BLaER1 treated with 17β-estradiol and CSF1 and Interleukin-3, amounts not matched to agents 10 nM and 100 nM (cell line): ENCODE results near the gene HEXA.
"Not testable (repeated sequence)": the region's sequence is repeated elsewhere in the genome, so short reads cannot be mapped to it uniquely, and the experiment has no call there.

Experiments used
- H3K27ac ChIP-seq, 11 experiments: shearing (Covaris generic); formaldehyde crosslinking; 2 replicates each; pipeline ENCODE4 v1.8.1; 2022
- H3K27me3 ChIP-seq, 11 experiments: shearing (Covaris generic); formaldehyde crosslinking; 2 replicates each; pipeline ENCODE4 v1.8.1; 2022
- H3K36me3 ChIP-seq, 11 experiments: shearing (Covaris generic); formaldehyde crosslinking; 2 replicates each; pipeline ENCODE4 v1.8.1; 2022
- H3K4me1 ChIP-seq, 10 experiments: shearing (Covaris generic); formaldehyde crosslinking; 2 replicates each; pipeline ENCODE4 v1.8.1; 2022
- H3K4me2 ChIP-seq, 11 experiments: shearing (Covaris generic); formaldehyde crosslinking; 2 replicates each; pipeline ENCODE4 v1.8.1; 2022
- H3K4me3 ChIP-seq, 10 experiments: shearing (Covaris generic); formaldehyde crosslinking; 2 replicates each; pipeline ENCODE4 v1.8.1; 2022
- H3K9ac ChIP-seq, 11 experiments: shearing (Covaris generic); formaldehyde crosslinking; 2 replicates each; pipeline ENCODE4 v1.8.1; 2022
- H3K9me3 ChIP-seq, 11 experiments: shearing (Covaris generic); formaldehyde crosslinking; replicated peaks in 1 of 11; 2 replicates each; pipeline ENCODE4 v1.8.1; 2022
- H4K20me1 ChIP-seq, 11 experiments: shearing (Covaris generic); formaldehyde crosslinking; 2 replicates each; pipeline ENCODE4 v1.8.1; 2022
- Cebpa-rat ChIP-seq, 11 experiments: shearing (Covaris generic); IDR thresholded peaks; 2 replicates each; pipeline ENCODE4 v1.8.1; 2022

HEXA gene

DNA sequence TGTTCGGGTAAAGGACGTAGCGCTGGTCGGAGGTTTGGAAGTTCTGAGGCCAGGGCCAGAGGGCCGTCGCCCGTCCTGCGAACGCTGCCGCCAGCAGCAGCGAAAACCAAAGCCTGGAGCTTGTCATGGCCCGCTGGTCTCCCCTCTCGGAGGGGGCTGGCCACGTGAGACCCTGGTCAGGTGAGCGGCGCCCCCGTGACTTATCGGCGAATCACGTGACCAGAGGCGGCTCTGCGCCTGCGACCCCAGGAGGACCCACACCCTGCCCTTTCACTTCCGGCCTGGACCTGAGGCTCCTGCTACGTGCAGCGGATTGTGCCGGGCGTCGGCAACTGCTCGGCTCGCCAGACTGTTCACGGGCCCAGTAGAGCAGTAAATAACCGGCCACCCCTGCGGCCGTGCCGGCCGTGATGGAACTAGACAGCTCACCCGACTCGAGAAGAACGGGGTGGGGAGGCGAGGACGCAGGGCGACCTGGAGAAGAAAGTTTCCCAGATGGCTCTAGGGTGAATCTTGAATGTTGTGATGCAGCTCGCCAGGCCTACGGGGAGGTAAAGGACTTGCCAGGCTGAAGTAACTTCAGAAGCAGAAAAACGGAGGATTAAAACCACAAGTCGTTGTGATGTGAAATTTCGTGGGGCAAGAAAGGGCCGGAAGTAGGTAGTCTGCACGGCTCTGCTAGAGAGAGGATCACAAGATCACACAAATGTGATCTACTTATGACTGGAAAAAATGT is at the start of gene HEXA:
Gene HEXA (minus strand): TSS at position 169 of the 736 bp plus-strand sequence. CDS start 42 bp downstream, at position 127.
- TF ChIP-seq Cebpa-rat (IDR thresholded peaks at IDR 0.05): no peak
- Histone ChIP-seq H3K4me1 (peaks cover 28 to 64% (median 53%) of the 10 kb centered on the region in 10 experiments), H3K27me3 (no peaks in the 10 kb centered on the region), H3K4me2 (peak within 1 kb of the TSS; percentile 81 to 99 (median 95)), H3K9me3 (no peaks in the 10 kb centered on the region), H3K9ac (peak within 1 kb of the TSS; percentile 86 to 99 (median 93)), H3K36me3 (peaks cover 3 to 27% (median 8%) of the 10 kb centered on the region in 11 experiments; a peak in 16 of 22 replicates), H3K27ac (peak within 1 kb of the TSS; percentile 86 to 100 (median 95)), H3K4me3 (peak within 1 kb of the TSS; percentile 63 to 84 (median 82)), H4K20me1 (peaks cover 0 to 29% (median 0%) of the 10 kb centered on the region in 11 experiments; a peak in 8 of 22 replicates)

- H3K27me3 ChIP-seq: no peaks in the 10 kb centered on the region
- no peak overlapping the region for H3K4me3 ChIP-seq
- H3K36me3 ChIP-seq: 0 out of 22 replicates have a peak, but pooled peaks cover 0 to 8% (median 0%) of the 10 kb centered on the region in 11 experiments
- TF ChIP-seq Cebpa-rat (IDR thresholded peaks at IDR 0.05): no peak
- H3K4me2 ChIP-seq: peak overlapping the region in 1 of 11 experiments; percentile 9; a peak in 1 of 22 replicates
- peaks cover 0 to 21% (median 12%) of the 10 kb centered on the region in 10 experiments; a peak in 15 of 20 replicates for H3K4me1 ChIP-seq
- no peak overlapping the region for H3K9ac ChIP-seq
- peaks cover 12 to 76% (median 30%) of the 10 kb centered on the region in 11 experiments for H3K9me3 ChIP-seq
- no peak overlapping the region for H3K27ac ChIP-seq
- H4K20me1 ChIP-seq: no peaks in the 10 kb centered on the region
Observed at GRCh38 chr15:72423256-72423655, 47.4 kb upstream of the HEXA start.

GRCh38 chr15:72421484-72421883 is 45.7 kb upstream of the HEXA start:
- H3K9ac ChIP-seq: no peak overlapping the region
- peaks cover 0 to 59% (median 17%) of the 10 kb centered on the region in 11 experiments; a peak in 18 of 22 replicates for H3K9me3 ChIP-seq
- H3K27me3 ChIP-seq: no peaks in the 10 kb centered on the region
- no peaks in the 10 kb centered on the region for H4K20me1 ChIP-seq
- H3K4me1 ChIP-seq: peaks cover 0 to 18% (median 11%) of the 10 kb centered on the region in 10 experiments; a peak in 15 of 20 replicates
- peak overlapping the region in 1 of 10 experiments; percentile 27; a peak in 2 of 20 replicates for H3K4me3 ChIP-seq
- TF ChIP-seq Cebpa-rat (IDR thresholded peaks at IDR 0.05): no peak
- 0 out of 22 replicates have a peak, but pooled peaks cover 0 to 8% (median 0%) of the 10 kb centered on the region in 11 experiments for H3K36me3 ChIP-seq
- no peak overlapping the region for H3K4me2 ChIP-seq
- H3K27ac ChIP-seq: no peak overlapping the region

- H3K4me3 ChIP-seq: no peak overlapping the region
- H3K9me3 ChIP-seq: peaks cover 0 to 50% (median 13%) of the 10 kb centered on the region in 11 experiments; a peak in 17 of 22 replicates
- peaks cover 0 to 18% (median 10%) of the 10 kb centered on the region in 10 experiments; a peak in 12 of 20 replicates for H3K4me1 ChIP-seq
- no peaks in the 10 kb centered on the region for H3K27me3 ChIP-seq
- no peak overlapping the region for H3K27ac ChIP-seq
- H4K20me1 ChIP-seq: no peaks in the 10 kb centered on the region
- H3K9ac ChIP-seq: no peak overlapping the region
- TF ChIP-seq Cebpa-rat (IDR thresholded peaks at IDR 0.05): no peak
- peak overlapping the region in 7 of 11 experiments; percentile 1 to 65 (median 41); a peak in 9 of 22 replicates for H3K4me2 ChIP-seq
- H3K36me3 ChIP-seq: 0 out of 22 replicates have a peak, but pooled peaks cover 0 to 8% (median 0%) of the 10 kb centered on the region in 11 experiments
Observed at GRCh38 chr15:72420576-72420975, 44.8 kb upstream of the HEXA start.

- not testable (repeated sequence) for H3K9ac ChIP-seq, H3K27ac ChIP-seq, H3K4me3 ChIP-seq, H3K36me3 ChIP-seq, H3K27me3 ChIP-seq, H3K4me2 ChIP-seq, H4K20me1 ChIP-seq
- peaks cover 0 to 18% (median 10%) of the 10 kb centered on the region in 10 experiments; a peak in 12 of 20 replicates for H3K4me1 ChIP-seq
- peaks cover 0 to 44% (median 12%) of the 10 kb centered on the region in 11 experiments; a peak in 16 of 22 replicates for H3K9me3 ChIP-seq
Observed at GRCh38 chr15:72419768-72420167, 44.0 kb upstream of the HEXA start.

DNA sequence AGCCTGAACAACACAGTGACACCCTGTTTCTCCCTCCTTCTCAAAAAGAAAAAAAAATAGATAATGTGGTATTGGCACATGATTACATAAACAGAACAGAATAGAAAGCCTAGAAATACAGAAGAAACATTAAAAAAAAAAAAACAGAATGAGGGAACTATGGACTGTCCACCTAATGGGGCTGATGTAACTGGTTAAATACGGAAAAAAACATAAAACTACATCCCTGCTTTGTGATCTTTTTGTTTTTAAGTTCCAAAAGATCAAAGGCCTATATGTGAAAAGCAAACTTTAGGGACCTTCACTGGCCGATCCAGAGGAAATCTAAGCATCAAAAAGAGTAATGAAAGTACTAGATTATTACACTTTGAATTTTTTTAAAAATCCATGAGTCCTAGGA is 39.5 kb upstream of the HEXA start:
- no peak for TF ChIP-seq Cebpa-rat (IDR thresholded peaks at IDR 0.05)
- Histone ChIP-seq H3K9me3 (peaks cover 3 to 25% (median 13%) of the 10 kb centered on the region in 11 experiments; a peak in 18 of 22 replicates), H3K36me3 (no peaks in the 10 kb centered on the region), H3K27ac (no peak overlapping the region), H3K9ac (no peak overlapping the region), H4K20me1 (no peaks in the 10 kb centered on the region), H3K4me3 (no peak overlapping the region), H3K4me2 (no peak overlapping the region), H3K27me3 (no peaks in the 10 kb centered on the region), H3K4me1 (peaks cover 0 to 2% (median 2%) of the 10 kb centered on the region in 10 experiments; a peak in 11 of 20 replicates)

GRCh38 chr15:72413337-72413736 is 37.5 kb upstream of the HEXA start:
- not testable (repeated sequence) for H3K9ac ChIP-seq, H3K4me3 ChIP-seq, H3K4me2 ChIP-seq, H3K4me1 ChIP-seq, H3K36me3 ChIP-seq, H3K27ac ChIP-seq, H4K20me1 ChIP-seq, H3K27me3 ChIP-seq
- peaks cover 3 to 26% (median 13%) of the 10 kb centered on the region in 11 experiments; a peak in 18 of 22 replicates for H3K9me3 ChIP-seq

DNA sequence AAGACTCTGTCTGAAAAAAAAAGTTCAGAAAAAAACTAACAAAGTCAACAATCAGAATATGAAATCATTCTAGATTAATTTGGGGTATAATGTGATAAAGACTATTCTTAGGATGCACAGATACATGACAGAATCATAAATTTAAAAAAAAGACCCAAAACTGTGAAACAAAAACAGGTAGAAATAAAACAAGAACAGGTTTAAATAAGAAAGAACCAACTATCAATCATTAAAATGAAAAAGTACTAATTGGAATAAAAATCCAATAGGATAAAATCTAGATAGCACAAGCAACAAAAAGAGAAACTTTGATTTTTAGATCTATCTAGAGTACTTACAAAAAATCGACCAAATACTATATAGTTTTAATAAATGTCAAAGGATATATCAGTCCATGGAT is 35.7 kb upstream of the HEXA start:
- peaks cover 3 to 26% (median 13%) of the 10 kb centered on the region in 11 experiments; a peak in 18 of 22 replicates for H3K9me3 ChIP-seq
- H3K4me1 ChIP-seq: no peaks in the 10 kb centered on the region
- H3K9ac ChIP-seq: no peak overlapping the region
- TF ChIP-seq Cebpa-rat (IDR thresholded peaks at IDR 0.05): no peak
- no peaks in the 10 kb centered on the region for H4K20me1 ChIP-seq
- H3K27me3 ChIP-seq: no peaks in the 10 kb centered on the region
- no peak overlapping the region for H3K4me2 ChIP-seq
- no peak overlapping the region for H3K4me3 ChIP-seq
- no peak overlapping the region for H3K27ac ChIP-seq
- no peaks in the 10 kb centered on the region for H3K36me3 ChIP-seq

- Histone ChIP-seq H3K36me3 (no peaks in the 10 kb centered on the region), H3K27me3 (no peaks in the 10 kb centered on the region), H3K4me2 (no peak overlapping the region), H3K4me1 (no peaks in the 10 kb centered on the region), H3K4me3 (no peak overlapping the region), H3K27ac (no peak overlapping the region), H4K20me1 (no peaks in the 10 kb centered on the region), H3K9me3 (peaks cover 3 to 26% (median 13%) of the 10 kb centered on the region in 11 experiments; a peak in 18 of 22 replicates), H3K9ac (no peak overlapping the region)
- no peak for TF ChIP-seq Cebpa-rat (IDR thresholded peaks at IDR 0.05)
Observed at GRCh38 chr15:72411111-72411510, 35.3 kb upstream of the HEXA start.
